Lower lobe of right lung (tissue), 2 donors: Measurements from ENCODE around the gene PRSS33. TPM values are rescaled to one million over a fixed set of nuclear protein-coding genes. Genes with fewer than 3 reads are reported as not detected.

ENCODE experiments used
- ATAC-seq, 2 donors: fragments of 200-7000 bp; cut with Tn5 transposase; one replicate each; pipeline ENCODE4 v1.9.1; 2020 to 2022; ENCODE audit warnings: mild to moderate bottlenecking in 2 of 2, moderate library complexity in 2 of 2
- DNase-seq: peaks from one replicate; pipeline ENCODE4 v3.0.0-alpha.2; 2020
- H3K27ac ChIP-seq: fragments of 200-600 bp; one replicate; pipeline ENCODE4 v1.8.0; 2022
- H3K27me3 ChIP-seq: fragments of 200-600 bp; one replicate; pipeline ENCODE4 v1.8.0; 2022; ENCODE audit warnings: low read depth
- H3K36me3 ChIP-seq: fragments of 200-600 bp; one replicate; pipeline ENCODE4 v1.8.0; 2022; ENCODE audit warnings: mild to moderate bottlenecking
- H3K4me1 ChIP-seq: fragments of 200-600 bp; one replicate; pipeline ENCODE4 v1.8.0; 2022
- H3K4me3 ChIP-seq: fragments of 200-600 bp; one replicate; pipeline ENCODE4 v1.8.0; 2022; ENCODE audit warnings: mild to moderate bottlenecking
- H3K9me3 ChIP-seq: fragments of 200-600 bp; one replicate; pipeline ENCODE4 v1.8.0; 2022
- CTCF ChIP-seq: fragments of 200-600 bp; IDR thresholded peaks from one replicate; pipeline ENCODE4 v1.8.0; 2022; ENCODE audit warnings: antibody characterized with exemption, mild to moderate bottlenecking
- intact Hi-C: fragments of 100-400 bp; cut with DNase I; formaldehyde crosslinking; loops from one replicate; pipeline ENCODE4 v1.11.0; 2022
- long read RNA-seq: library from polyadenylated mRNA; unstranded; transcript quantifications from one replicate; pipeline ENCODE4 v2.0.0, GENCODE V29; 2021
- total RNA-seq: library from RNA; stranded (reverse); fragmentation: NEBNext Ultra II Directional; extraction: Animal tissue kit (Norgen Biotek cat#: 25700); gene quantifications from one replicate; pipeline ENCODE4 v1.2.1, GENCODE V29; 2021
- donor health status: DM: no; HTN: yes; CAD: no; lungs with severe emphysema.

Gene PRSS33
- total RNA-seq, result not detected
- long read RNA-seq, result 0 reads

GRCh38 chr16:2787406-2787805, at the start of gene PRSS33:
TSS of gene PRSS33 (minus strand) at chr16:2787560. CDS start at chr16:2786547, 1,013 bp downstream.
- H3K4me1 ChIP-seq, result peaks cover 9% of the 10 kb centered on the region
- ATAC-seq (no peak), DNase-seq (peak; percentile 28)
- no peak for TF ChIP-seq CTCF
- H3K9me3 ChIP-seq, result no peaks in the 10 kb centered on the region
- intact Hi-C loops, result no loop called here
- H3K27me3 ChIP-seq, result peaks cover 62% of the 10 kb centered on the region
- no peak within 1 kb of the TSS for H3K4me3 ChIP-seq
- no peaks in the 10 kb centered on the region for H3K36me3 ChIP-seq
- no peak within 1 kb of the TSS for H3K27ac ChIP-seq

GRCh38 chr16:2836646-2837508, 49.5 kb upstream of the PRSS33 start:
- DNase-seq (peak; percentile 19), ATAC-seq (no peak)
- peak overlapping the region; percentile 36 for H3K27ac ChIP-seq

GRCh38 chr16:2835638-2836493, 48.5 kb upstream of the PRSS33 start:
- DNase-seq, result peak; percentile 72
- H3K9me3 ChIP-seq, result no peaks in the 10 kb centered on the region
- peaks cover 3% of the 10 kb centered on the region for H3K27me3 ChIP-seq
- no peak overlapping the region for H3K4me3 ChIP-seq
- intact Hi-C loops, result no loop called here
- H3K27ac ChIP-seq, result peak overlapping the region; percentile 36
- H3K36me3 ChIP-seq, result no peaks in the 10 kb centered on the region
- no peaks in the 10 kb centered on the region for H3K4me1 ChIP-seq
- peak; percentile 74 to 83 for ATAC-seq
- TF ChIP-seq CTCF, result no peak

More at GRCh38 chr16:2836646-2837508, 49.5 kb upstream of the PRSS33 start:
- TF ChIP-seq CTCF, result no peak
- intact Hi-C loops, result no loop called here
- H3K9me3 ChIP-seq, result no peaks in the 10 kb centered on the region
- H3K4me1 ChIP-seq, result peaks cover 7% of the 10 kb centered on the region
- H3K4me3 ChIP-seq, result no peak overlapping the region
- H3K27me3 ChIP-seq, result peaks cover 3% of the 10 kb centered on the region
- no peaks in the 10 kb centered on the region for H3K36me3 ChIP-seq

- no peak for TF ChIP-seq CTCF
- Histone ChIP-seq H3K27me3 (peaks cover 5% of the 10 kb centered on the region), H3K9me3 (no peaks in the 10 kb centered on the region), H3K4me3 (no peak overlapping the region), H3K36me3 (no peaks in the 10 kb centered on the region), H3K4me1 (peaks cover 3% of the 10 kb centered on the region), H3K27ac (no peak overlapping the region)
- ATAC-seq (no peak), DNase-seq (no peak)
- intact Hi-C loops, result no loop called here
Measured at GRCh38 chr16:2834968-2835367, 47.6 kb upstream of the PRSS33 start.

GRCh38 chr16:2833776-2834175, 46.4 kb upstream of the PRSS33 start:
- Histone ChIP-seq H3K36me3 (no peaks in the 10 kb centered on the region), H3K9me3 (no peaks in the 10 kb centered on the region), H3K27me3 (peaks cover 10% of the 10 kb centered on the region), H3K27ac (no peak overlapping the region), H3K4me1 (peaks cover 9% of the 10 kb centered on the region), H3K4me3 (no peak overlapping the region)
- TF ChIP-seq CTCF, result no peak
- peak; percentile 26 for DNase-seq
- ATAC-seq, result no peak
- intact Hi-C loops, result no loop called here
